HG03575 (cell line): ENCODE data around the gene ASB2.

Experiments used
- ATAC-seq: cut with Tn5 transposase; IDR thresholded peaks from one replicate; pipeline ENCODE4 v1.9.1; 2021; ENCODE audit not compliant: unreplicated experiment, insufficient number of reproducible peaks, low FRiP score; ENCODE audit errors: extremely low read depth

The ASB2 gene

GRCh38 chr14:93939304-93940229 lies 36.8 kb downstream of the ASB2 start:
- ATAC-seq = peak; percentile 55

GRCh38 chr14:93938751-93939303 lies 37.5 kb downstream of the ASB2 start:
- no peak for ATAC-seq

- ATAC-seq = no peak
Measured at GRCh38 chr14:93937519-93937918, 38.9 kb downstream of the ASB2 start.

GRCh38 chr14:93936926-93937325 lies 39.4 kb downstream of the ASB2 start:
- no peak for ATAC-seq

- no peak for ATAC-seq
Measured at GRCh38 chr14:93936245-93936644, 40.1 kb downstream of the ASB2 start.

GRCh38 chr14:93935213-93935612 lies 41.2 kb downstream of the ASB2 start:
- no peak for ATAC-seq

GRCh38 chr14:93932642-93933041 lies 43.7 kb downstream of the ASB2 start:
- ATAC-seq = no peak

GRCh38 chr14:93930989-93931307 lies 45.4 kb downstream of the ASB2 start:
- no peak for ATAC-seq

- ATAC-seq = no peak
Measured at GRCh38 chr14:93930296-93930988, 45.9 kb downstream of the ASB2 start.

GRCh38 chr14:93929657-93930056 lies 46.7 kb downstream of the ASB2 start:
- ATAC-seq = no peak

GRCh38 chr14:93929048-93929535 lies 47.3 kb downstream of the ASB2 start:
- no peak for ATAC-seq

GRCh38 chr14:93928184-93929047 lies 48.0 kb downstream of the ASB2 start:
- no peak for ATAC-seq

GRCh38 chr14:93927800-93928145 lies 48.6 kb downstream of the ASB2 start:
- no peak for ATAC-seq

- no peak for ATAC-seq
Measured at GRCh38 chr14:93926873-93927799, 49.2 kb downstream of the ASB2 start, which contains the start of gene FAM181A. TSS of gene FAM181A (plus strand) at chr14:93927344. CDS start at chr14:93928286, 942 bp downstream.

- ATAC-seq = no peak
Measured at GRCh38 chr14:93926245-93926872, 50.0 kb downstream of the ASB2 start.

GRCh38 chr14:93925374-93925895 lies 50.9 kb downstream of the ASB2 start:
- ATAC-seq = no peak

GRCh38 chr14:93924592-93925355 lies 51.6 kb downstream of the ASB2 start:
- no peak for ATAC-seq
